Measurements from ENCODE around the gene ERCC6L2. TPM values are rescaled to one million over a fixed set of nuclear protein-coding genes. Genes with fewer than 3 reads are reported as not detected.

ERCC6L2 gene
- total RNA-seq, 3 donors from 2014 or later: 32.4 to 69.4 (median 51.4) TPM

- Histone ChIP-seq H3K36me3 (ENCODE audit: low read depth) (no peaks in the 10 kb centered on the region), H3K4me3 (no peak overlapping the region), H3K9me3 (peaks cover 6% of the 10 kb centered on the region), H3K4me1 (ENCODE audit: low read depth) (no peaks in the 10 kb centered on the region)
- TF ChIP-seq CTCF (IDR thresholded peaks at IDR 0.05): no peak
- intact Hi-C loops (cut with DNase I, micrococcal nuclease): no loop called here
- ATAC-seq (no peak), DNase-seq (no peak)
Observed at GRCh38 chr9:95864852-95865580, 10.5 kb upstream of the ERCC6L2 start.

- Histone ChIP-seq H3K4me1 (ENCODE audit: low read depth) (peaks cover 14% of the 10 kb centered on the region), H3K4me3 (no peak overlapping the region), H3K9me3 (peaks cover 2% of the 10 kb centered on the region), H3K36me3 (ENCODE audit: low read depth) (no peaks in the 10 kb centered on the region)
- intact Hi-C loops (cut with DNase I, micrococcal nuclease): no loop called here
- no peak for TF ChIP-seq CTCF (IDR thresholded peaks at IDR 0.05)
- DNase-seq: no peak
- no peak for ATAC-seq
Observed at GRCh38 chr9:95870352-95870751, 5.1 kb upstream of the ERCC6L2 start.

- no peak for ATAC-seq
- H3K4me1 ChIP-seq (ENCODE audit: low read depth): peaks cover 14% of the 10 kb centered on the region
- intact Hi-C loops (cut with DNase I, micrococcal nuclease): no loop called here
Observed at GRCh38 chr9:95870906-95871305, 4.6 kb upstream of the ERCC6L2 start.

GRCh38 chr9:95874303-95874988, 1.0 kb upstream of the ERCC6L2 start:
- peak overlapping the region; percentile 68 for H3K4me3 ChIP-seq
- H3K36me3 ChIP-seq (ENCODE audit: low read depth): no peaks in the 10 kb centered on the region
- no peak for ATAC-seq
- peaks cover 14% of the 10 kb centered on the region for H3K4me1 ChIP-seq (ENCODE audit: low read depth)
- TF ChIP-seq CTCF (IDR thresholded peaks at IDR 0.05): no peak
- no peak for DNase-seq
- intact Hi-C loops (cut with DNase I, micrococcal nuclease): no loop called here
- H3K9me3 ChIP-seq: no peaks in the 10 kb centered on the region

More at GRCh38 chr9:95870906-95871305, 4.6 kb upstream of the ERCC6L2 start:
- no peak for TF ChIP-seq CTCF (IDR thresholded peaks at IDR 0.05)
- DNase-seq: no peak
- no peak overlapping the region for H3K4me3 ChIP-seq
- no peaks in the 10 kb centered on the region for H3K36me3 ChIP-seq (ENCODE audit: low read depth)
- H3K9me3 ChIP-seq: peaks cover 2% of the 10 kb centered on the region

- TF ChIP-seq CTCF (IDR thresholded peaks at IDR 0.05): no peak
- peak; percentile 55 for ATAC-seq
- peak; percentile 70 to 82 (median 79) for DNase-seq
- intact Hi-C loops (cut with DNase I, micrococcal nuclease): no loop called here
- H3K4me3 ChIP-seq: peak overlapping the region; percentile 68
- no peaks in the 10 kb centered on the region for H3K36me3 ChIP-seq (ENCODE audit: low read depth)
- no peaks in the 10 kb centered on the region for H3K9me3 ChIP-seq
- peaks cover 14% of the 10 kb centered on the region for H3K4me1 ChIP-seq (ENCODE audit: low read depth)
Observed at GRCh38 chr9:95874989-95875304, 544 bp upstream of the ERCC6L2 start.

Measured in mucosa of descending colon (tissue), 3 donors.